ENCODE results near the gene UBL4B.

The UBL4B gene

GRCh38 chr1:110084227-110085078, 27.8 kb upstream of the UBL4B start:
- in situ Hi-C loops (cut with MboI; ENCODE audit: low pct_unique_long_range_greater_than_20kb, low sequenced_read_pairs, unreplicated experiment) = no loop called here
- peak; percentile 71 for DNase-seq (ENCODE audit: low spot score)

GRCh38 chr1:110085671-110086070, 26.6 kb upstream of the UBL4B start:
- in situ Hi-C loops (cut with MboI; ENCODE audit: low pct_unique_long_range_greater_than_20kb, low sequenced_read_pairs, unreplicated experiment) = no loop called here
- no peak for TF ChIP-seq CTCF (IDR thresholded peaks at IDR 0.05; ENCODE audit: extremely low read depth, insufficient read depth, missing control alignments)

More at GRCh38 chr1:110084227-110085078, 27.8 kb upstream of the UBL4B start:
- TF ChIP-seq CTCF (IDR thresholded peaks at IDR 0.05; ENCODE audit: extremely low read depth, insufficient read depth, missing control alignments) = no peak

GRCh38 chr1:110086961-110087360, 25.3 kb upstream of the UBL4B start:
- in situ Hi-C loops (cut with MboI; ENCODE audit: low pct_unique_long_range_greater_than_20kb, low sequenced_read_pairs, unreplicated experiment) = no loop called here
- no peak for DNase-seq (ENCODE audit: low spot score)
- no peak for TF ChIP-seq CTCF (IDR thresholded peaks at IDR 0.05; ENCODE audit: extremely low read depth, insufficient read depth, missing control alignments)

More at GRCh38 chr1:110085671-110086070, 26.6 kb upstream of the UBL4B start:
- DNase-seq (ENCODE audit: low spot score) = no peak

GRCh38 chr1:110087812-110088738, 24.2 kb upstream of the UBL4B start:
- peak; percentile 77 for TF ChIP-seq CTCF (IDR thresholded peaks at IDR 0.05; ENCODE audit: extremely low read depth, insufficient read depth, missing control alignments)
- in situ Hi-C loops (cut with MboI; ENCODE audit: low pct_unique_long_range_greater_than_20kb, low sequenced_read_pairs, unreplicated experiment) = no loop called here

GRCh38 chr1:110088739-110089316, 23.4 kb upstream of the UBL4B start:
- TF ChIP-seq CTCF (IDR thresholded peaks at IDR 0.05; ENCODE audit: extremely low read depth, insufficient read depth, missing control alignments) = no peak
- no peak for DNase-seq (ENCODE audit: low spot score)
- in situ Hi-C loops (cut with MboI; ENCODE audit: low pct_unique_long_range_greater_than_20kb, low sequenced_read_pairs, unreplicated experiment) = no loop called here

More at GRCh38 chr1:110087812-110088738, 24.2 kb upstream of the UBL4B start:
- DNase-seq (ENCODE audit: low spot score) = peak; percentile 79
